IMR-90 (cell line): Measurements from ENCODE around the gene FXYD4.

ENCODE experiments used
- CTCF ChIP-seq: conservative IDR thresholded peaks from 2 replicates; pipeline ENCODE4 v1.5.1; 2012; ENCODE audit warnings: mild to moderate bottlenecking, low read depth, low read length, improper control_type of control experiment
- POLR2A ChIP-seq: IDR thresholded peaks from 2 replicates; pipeline ENCODE4 v1.6.1; 2012; ENCODE audit warnings: mild to moderate bottlenecking, low read depth, low read length
- USF2 ChIP-seq: fragments of 150-350 bp; IDR thresholded peaks from 2 replicates; pipeline ENCODE4 v1.6.1; 2017; ENCODE audit warnings: mild to moderate bottlenecking, antibody characterized with exemption, low read length, low read depth

- no peak for TF ChIP-seq POLR2A
- TF ChIP-seq CTCF = no peak
- TF ChIP-seq USF2 = no peak
These were observed 15.1 kb downstream of the FXYD4 start for GRCh38 chr10:43386549-43386948.
